ENCODE measurements around the gene TGFB1.
A peak's percentile ranks its signal among the peaks of the same experiment; 100 is the strongest.

TGFB1 gene

GRCh38 chr19:41319500-41320184, 34.1 kb downstream of the TGFB1 start:
- no peaks in the 10 kb centered on the region for H3K27me3 Mint-ChIP-seq
- peaks cover 56% of the 10 kb centered on the region for H3K4me1 Mint-ChIP-seq (ENCODE audit: low read depth)
- H3K27ac Mint-ChIP-seq = no peak overlapping the region
- H3K9me3 Mint-ChIP-seq = no peaks in the 10 kb centered on the region
- no peak overlapping the region for H3K4me3 Mint-ChIP-seq
- intact Hi-C loops (cut with micrococcal nuclease) = loop anchor here (10.0 kb wide), 1 partner anchor 115 kb away; the partner anchor contains the start of gene DMAC2
- H3K36me3 Mint-ChIP-seq (ENCODE audit: low read depth) = peaks cover 91% of the 10 kb centered on the region

- Mint-ChIP-seq H3K4me1 (ENCODE audit: low read depth) (peaks cover 49% of the 10 kb centered on the region), H3K27ac (no peak overlapping the region), H3K36me3 (ENCODE audit: low read depth) (peaks cover 91% of the 10 kb centered on the region), H3K27me3 (no peaks in the 10 kb centered on the region), H3K9me3 (no peaks in the 10 kb centered on the region), H3K4me3 (no peak overlapping the region)
- intact Hi-C loops (cut with micrococcal nuclease) = no loop called here
Measured at GRCh38 chr19:41318696-41319499, 34.8 kb downstream of the TGFB1 start.

- Mint-ChIP-seq H3K4me3 (no peak overlapping the region), H3K27ac (peak overlapping the region; percentile 28), H3K27me3 (no peaks in the 10 kb centered on the region), H3K9me3 (no peaks in the 10 kb centered on the region), H3K36me3 (ENCODE audit: low read depth) (peaks cover 91% of the 10 kb centered on the region), H3K4me1 (ENCODE audit: low read depth) (peaks cover 48% of the 10 kb centered on the region)
- intact Hi-C loops (cut with micrococcal nuclease) = no loop called here
Measured at GRCh38 chr19:41316306-41316920, 37.3 kb downstream of the TGFB1 start.

GRCh38 chr19:41311613-41312012, 42.1 kb downstream of the TGFB1 start:
- Mint-ChIP-seq H3K36me3 (ENCODE audit: low read depth) (peaks cover 71% of the 10 kb centered on the region), H3K27me3 (no peaks in the 10 kb centered on the region)
- intact Hi-C loops (cut with micrococcal nuclease) = loop anchor here (5.0 kb wide), 1 partner anchor 41 kb away; the partner anchor contains the start of gene TGFB1

GRCh38 chr19:41311072-41311471, 42.6 kb downstream of the TGFB1 start:
- Mint-ChIP-seq H3K4me3 (peak overlapping the region; percentile 92), H3K9me3 (no peaks in the 10 kb centered on the region), H3K36me3 (ENCODE audit: low read depth) (peaks cover 71% of the 10 kb centered on the region), H3K27ac (peak overlapping the region; percentile 98), H3K27me3 (no peaks in the 10 kb centered on the region), H3K4me1 (ENCODE audit: low read depth) (peaks cover 69% of the 10 kb centered on the region)
- intact Hi-C loops (cut with micrococcal nuclease) = loop anchor here (5.0 kb wide), 1 partner anchor 41 kb away; the partner anchor contains the start of gene TGFB1

More at GRCh38 chr19:41311613-41312012, 42.1 kb downstream of the TGFB1 start:
- peak overlapping the region; percentile 35 for H3K27ac Mint-ChIP-seq
- no peaks in the 10 kb centered on the region for H3K9me3 Mint-ChIP-seq
- peaks cover 69% of the 10 kb centered on the region for H3K4me1 Mint-ChIP-seq (ENCODE audit: low read depth)
- peak overlapping the region; percentile 92 for H3K4me3 Mint-ChIP-seq

GRCh38 chr19:41310033-41310831, 43.5 kb downstream of the TGFB1 start, which contains the start of gene CCDC97:
CCDC97 (plus strand) TSS chr19:41310172; CDS start chr19:41310311, 139 bp downstream.
- Mint-ChIP-seq H3K9me3 (no peaks in the 10 kb centered on the region), H3K4me3 (peak within 1 kb of the TSS; percentile 92), H3K27me3 (no peaks in the 10 kb centered on the region), H3K4me1 (ENCODE audit: low read depth) (peaks cover 74% of the 10 kb centered on the region), H3K27ac (peak within 1 kb of the TSS; percentile 98), H3K36me3 (ENCODE audit: low read depth) (peaks cover 76% of the 10 kb centered on the region)
- intact Hi-C loops (cut with micrococcal nuclease) = loop anchor here (5.0 kb wide), 1 partner anchor 42 kb away; the partner anchor contains the start of gene TGFB1

- H3K4me3 Mint-ChIP-seq = peak overlapping the region; percentile 92
- intact Hi-C loops (cut with micrococcal nuclease) = loop anchor here (2.0 to 5.0 kb wide), 3 partner anchors 43 to 152 kb away; partner anchors contain the start of gene TGFB1
- H3K27me3 Mint-ChIP-seq = no peaks in the 10 kb centered on the region
- H3K36me3 Mint-ChIP-seq (ENCODE audit: low read depth) = peaks cover 80% of the 10 kb centered on the region
- H3K27ac Mint-ChIP-seq = peak overlapping the region; percentile 98
- peaks cover 78% of the 10 kb centered on the region for H3K4me1 Mint-ChIP-seq (ENCODE audit: low read depth)
- no peaks in the 10 kb centered on the region for H3K9me3 Mint-ChIP-seq
Measured at GRCh38 chr19:41309180-41310032, 44.3 kb downstream of the TGFB1 start.

GRCh38 chr19:41308450-41309179, 45.1 kb downstream of the TGFB1 start:
- H3K4me3 Mint-ChIP-seq = peak overlapping the region; percentile 92
- H3K36me3 Mint-ChIP-seq (ENCODE audit: low read depth) = peaks cover 80% of the 10 kb centered on the region
- intact Hi-C loops (cut with micrococcal nuclease) = loop anchor here (1.0 to 5.0 kb wide), 4 partner anchors 10 to 151 kb away; no protein-coding TSS in a partner anchor
- peak overlapping the region; percentile 98 for H3K27ac Mint-ChIP-seq
- no peaks in the 10 kb centered on the region for H3K27me3 Mint-ChIP-seq
- no peaks in the 10 kb centered on the region for H3K9me3 Mint-ChIP-seq
- H3K4me1 Mint-ChIP-seq (ENCODE audit: low read depth) = peaks cover 81% of the 10 kb centered on the region

GRCh38 chr19:41307954-41308449, 45.7 kb downstream of the TGFB1 start:
- H3K27me3 Mint-ChIP-seq = no peaks in the 10 kb centered on the region
- peaks cover 80% of the 10 kb centered on the region for H3K36me3 Mint-ChIP-seq (ENCODE audit: low read depth)
- intact Hi-C loops (cut with micrococcal nuclease) = loop anchor here (1.0 to 5.0 kb wide), 4 partner anchors 10 to 151 kb away; no protein-coding TSS in a partner anchor
- H3K4me3 Mint-ChIP-seq = no peak overlapping the region
- peaks cover 77% of the 10 kb centered on the region for H3K4me1 Mint-ChIP-seq (ENCODE audit: low read depth)
- no peaks in the 10 kb centered on the region for H3K9me3 Mint-ChIP-seq
- H3K27ac Mint-ChIP-seq = peak overlapping the region; percentile 98

GRCh38 chr19:41307090-41307875, 46.4 kb downstream of the TGFB1 start:
- Mint-ChIP-seq H3K4me1 (ENCODE audit: low read depth) (peaks cover 77% of the 10 kb centered on the region), H3K36me3 (ENCODE audit: low read depth) (peaks cover 80% of the 10 kb centered on the region), H3K27me3 (no peaks in the 10 kb centered on the region), H3K4me3 (no peak overlapping the region), H3K9me3 (no peaks in the 10 kb centered on the region), H3K27ac (peak overlapping the region; percentile 98)
- intact Hi-C loops (cut with micrococcal nuclease) = loop anchor here (5.0 kb wide), 1 partner anchor 150 kb away; no protein-coding TSS in a partner anchor

Data from dendritic cell treated with granulocyte-macrophage colony-stimulating factor and Interleukin-4, amounts not matched to agents 40 ng/mL and 50 ng/mL, for 4 days (primary cell).